Ovary (tissue), 9 donors: Measurements from ENCODE around the gene ECSIT. TPM values are rescaled to one million over a fixed set of nuclear protein-coding genes. Genes with fewer than 3 reads are reported as not detected.
A peak's percentile ranks its signal among the peaks of the same experiment; 100 is the strongest.

Experiments used
- DNase-seq, 5 donors: peaks; one replicate each; pipeline ENCODE4 v3.0.0-alpha.2; 2019 to 2020
- H3K27ac ChIP-seq, 2 donors: fragments of 200-600 bp; one replicate each; pipeline versions ENCODE4 v1.5.1 to v1.8.0; 2019 to 2022
- H3K27me3 ChIP-seq: fragments of 200-600 bp; one replicate; pipeline ENCODE4 v1.8.0; 2022
- H3K36me3 ChIP-seq: fragments of 200-600 bp; sonication (generic); one replicate; pipeline ENCODE4 v1.5.1; 2019
- H3K4me1 ChIP-seq: one replicate; pipeline ENCODE4 v1.8.1; 2013; ENCODE audit warnings: mild to moderate bottlenecking, moderate library complexity; ENCODE audit not compliant: insufficient read depth
- H3K4me3 ChIP-seq: fragments of 200-600 bp; sonication (generic); one replicate; pipeline ENCODE4 v1.5.1; 2017
- H3K9me3 ChIP-seq, 2 donors: fragments of 200-600 bp in 1 of 2; sonication (generic) in 1 of 2; one replicate each; pipeline versions ENCODE4 v1.5.1 to v1.8.1; 2013 to 2019; ENCODE audit warnings: mild to moderate bottlenecking in 1 of 2, moderate library complexity in 1 of 2
- CTCF ChIP-seq, 3 donors: fragments of 450-650 bp in 2 of 3; fragments of 200-600 bp in 1 of 3; IDR thresholded peaks; one replicate each; pipeline versions ENCODE4 v1.5.1 to v1.8.0; 2016 to 2022; ENCODE audit warnings: antibody characterized with exemption in 3 of 3, mild to moderate bottlenecking in 1 of 3
- EP300 ChIP-seq: sonication (generic); formaldehyde crosslinking; IDR thresholded peaks from one replicate; pipeline ENCODE4 v1.6.1; 2017; ENCODE audit warnings: antibody characterized with exemption
- POLR2A ChIP-seq: fragments of 450-650 bp; IDR thresholded peaks from one replicate; pipeline ENCODE4 v1.6.1; 2017; ENCODE audit warnings: antibody characterized with exemption, mild to moderate bottlenecking, moderate library complexity
- WGBS, 3 donors: extraction: QIAGEN DNeasy Blood & Tissue Kit in 1 of 3; methylation state at CpG; one replicate each; pipeline versions ENCODE4 v1.1.5 to v1.1.7; 2013 to 2017; 5-methylcytosine and 5-hydroxymethylcytosine counted together
- intact Hi-C, 4 donors: fragments of 100-400 bp; cut with DNase I; formaldehyde crosslinking; loops; one replicate each; pipeline versions ENCODE4 v1.11.0 to v1.15.1; 2022 to 2023
- polyA plus RNA-seq, 2 donors: library from polyadenylated mRNA; stranded (reverse); fragments of 200-250 nt in 1 of 2; fragments of 350-450 nt in 1 of 2; fragmentation: Illumina TruSeq in 1 of 2; extraction: RNeasy Lipid Tissue Mini Kit (QIAGEN cat#74804) in 1 of 2; gene quantifications; one replicate each; pipeline ENCODE4 v1.2.3, GENCODE V29; 2013 to 2014
- total RNA-seq, 7 donors: library from RNA; depleted of rRNA in 2 of 7; stranded (reverse); fragments of >200 nt in 2 of 7; fragmentation: NEBNext Ultra II Directional in 3 of 7; extraction: Animal tissue kit (Norgen Biotek cat#: 25700) in 3 of 7; gene quantifications; one replicate each; pipeline versions ENCODE4 v1.1.0 to v1.2.4, GENCODE V29; 2016 to 2023
- donor health status: DM: no; HTN: no; CAD: no; lungs with moderate emphysema.
- donor health status: DM: no; HTN: no; CAD: no.
- donor health status: Bipolar disorder and iron deficiency.
- donor health status: DM: yes; HTN: yes; CAD: no.
- donor health status: DM: no; HTN: no; CAD: no.
- donor health status: DM: yes; HTN: yes; CAD: no.

ECSIT gene
- total and polyA plus RNA-seq, 9 donors, result 16.3 to 84.8 (median 58.2) TPM

DNA sequence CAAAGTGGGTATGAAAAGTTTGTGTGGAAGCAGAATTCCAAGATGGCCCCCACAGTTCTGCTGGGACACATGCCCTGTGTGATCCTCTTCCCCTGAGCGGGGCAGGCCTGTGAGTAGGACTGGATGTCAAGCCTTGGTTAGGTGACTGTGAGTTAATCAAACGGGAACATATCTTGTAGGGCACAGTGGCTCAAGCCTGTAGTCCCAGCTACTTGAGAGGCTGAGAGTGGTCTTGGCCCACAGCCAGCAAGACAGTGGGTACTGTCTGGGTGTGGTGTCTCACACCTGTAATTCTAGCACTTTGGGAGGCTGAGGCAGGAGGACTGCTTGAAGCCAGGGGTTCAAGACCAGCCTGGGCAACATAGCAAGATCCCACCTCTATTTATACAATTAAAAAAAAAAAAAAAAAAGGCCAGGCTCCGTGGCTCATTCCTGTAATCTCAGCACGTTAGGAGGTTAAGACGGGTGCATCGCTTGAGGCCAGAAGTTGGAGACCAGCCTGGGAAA, 29.7 kb downstream of the ECSIT start:
- Histone ChIP-seq H3K36me3 (no peaks in the 10 kb centered on the region), H3K4me1 (no peaks in the 10 kb centered on the region), H3K27ac (no peak overlapping the region), H3K4me3 (no peak overlapping the region), H3K27me3 (no peaks in the 10 kb centered on the region), H3K9me3 (no peaks in the 10 kb centered on the region)
- WGBS, 3 donors, result 81 to 95% (median 91%) methylated on average over 6 of the region's 6 CpGs
- DNase-seq, result no peak
- TF ChIP-seq POLR2A, result no peak
- no peak for TF ChIP-seq CTCF (IDR thresholded peaks at IDR 0.05)
- TF ChIP-seq EP300, result no peak
- intact Hi-C loops, result loop anchor here in 3 of 4 donors (5.0 to 10.0 kb wide), 2 partner anchors 86 to 88 kb away; no protein-coding TSS in a partner anchor

DNA sequence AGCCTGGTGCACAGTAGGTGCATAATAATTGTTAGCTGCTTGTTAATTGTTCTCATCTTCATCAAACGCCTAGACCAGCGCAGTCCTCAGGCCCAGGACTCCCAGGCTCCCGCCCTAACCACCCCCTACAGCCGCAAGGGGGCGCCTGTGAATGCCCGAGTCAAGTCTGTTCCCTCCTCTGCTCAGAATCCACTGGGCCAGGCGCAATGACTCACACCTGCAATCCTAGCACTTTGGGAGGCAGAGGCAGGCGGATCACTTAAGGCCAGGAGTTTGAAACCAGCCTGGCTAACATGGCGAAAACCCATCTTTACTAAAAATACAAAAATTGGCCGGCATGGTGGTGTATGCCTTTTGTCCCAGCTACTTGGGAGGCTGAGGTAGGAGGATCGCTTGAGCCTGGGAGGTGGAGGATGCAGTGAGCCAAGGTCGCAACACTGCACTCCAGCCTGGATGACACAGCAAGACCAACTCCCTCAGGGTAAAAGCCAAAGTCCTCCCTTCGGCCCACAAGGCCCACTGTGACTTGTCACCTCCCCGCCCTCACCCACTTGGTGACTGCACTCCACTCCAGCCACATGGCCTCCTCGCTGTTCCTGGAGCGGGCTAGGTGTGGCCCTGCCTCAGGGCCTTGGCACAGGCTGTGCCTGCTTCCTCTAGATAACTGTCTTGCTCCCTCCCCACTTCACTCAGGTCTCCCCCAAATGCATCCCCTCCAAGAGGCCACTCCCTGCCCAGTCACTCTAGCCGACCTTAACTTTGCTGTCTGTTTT, 32.4 kb downstream of the ECSIT start:
- 66 to 69% (median 67%) methylated on average over 17 of the region's 17 CpGs for WGBS, 3 donors
- TF ChIP-seq CTCF (IDR thresholded peaks at IDR 0.05) (peak; percentile 19 to 46 (median 20)), POLR2A (no peak)
- no peak overlapping the region for H3K27ac ChIP-seq
- DNase-seq, result peak; percentile 48 to 79 (median 66)
- no peaks in the 10 kb centered on the region for H3K9me3 ChIP-seq
- intact Hi-C loops, result loop anchor here in 3 of 4 donors (5.0 to 10.0 kb wide), 2 partner anchors 88 to 91 kb away; no protein-coding TSS in a partner anchor
- no peak overlapping the region for H3K4me3 ChIP-seq
- H3K36me3 ChIP-seq, result no peaks in the 10 kb centered on the region
- no peaks in the 10 kb centered on the region for H3K27me3 ChIP-seq
- H3K4me1 ChIP-seq, result no peaks in the 10 kb centered on the region

DNA sequence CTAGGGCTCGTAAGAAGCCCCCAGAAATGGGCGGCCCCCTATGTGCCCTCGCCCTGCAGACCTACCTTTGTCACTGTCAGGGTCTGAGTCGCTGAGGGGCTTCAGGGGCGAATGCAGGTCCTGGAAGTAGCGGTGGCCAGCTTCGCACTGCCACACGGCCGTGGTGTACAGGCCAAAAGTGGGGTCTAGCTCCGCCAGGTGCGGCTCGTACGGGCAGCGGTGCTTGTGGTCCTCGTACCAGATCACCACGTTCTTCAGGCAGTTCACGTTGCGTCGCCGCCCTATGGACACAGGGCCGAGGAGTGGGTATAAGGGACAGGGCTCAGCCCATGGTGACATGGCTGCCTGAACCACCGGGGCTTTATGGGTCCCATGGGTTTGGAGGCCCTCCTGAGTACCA, 33.0 kb downstream of the ECSIT start:
- no peaks in the 10 kb centered on the region for H3K27me3 ChIP-seq
- DNase-seq, result no peak
- H3K27ac ChIP-seq, result no peak overlapping the region
- 94 to 97% (median 94%) methylated on average over 18 to 22 of the region's 22 CpGs for WGBS, 3 donors
- intact Hi-C loops, result loop anchor here in 3 of 4 donors (5.0 to 10.0 kb wide), 2 partner anchors 89 to 91 kb away; no protein-coding TSS in a partner anchor
- no peaks in the 10 kb centered on the region for H3K9me3 ChIP-seq
- TF ChIP-seq CTCF (IDR thresholded peaks at IDR 0.05) (no peak), POLR2A (no peak), EP300 (no peak)
- H3K4me3 ChIP-seq, result no peak overlapping the region
- no peaks in the 10 kb centered on the region for H3K36me3 ChIP-seq
- no peaks in the 10 kb centered on the region for H3K4me1 ChIP-seq

- Histone ChIP-seq H3K4me1 (no peaks in the 10 kb centered on the region), H3K4me3 (no peak overlapping the region), H3K27me3 (no peaks in the 10 kb centered on the region), H3K9me3 (no peaks in the 10 kb centered on the region), H3K36me3 (no peaks in the 10 kb centered on the region), H3K27ac (no peak overlapping the region)
- TF ChIP-seq EP300, result no peak
- TF ChIP-seq CTCF (IDR thresholded peaks at IDR 0.05), result no peak
- no peak for TF ChIP-seq POLR2A
- intact Hi-C loops, result loop anchor here in 3 of 4 donors (5.0 to 10.0 kb wide), 2 partner anchors 89 to 92 kb away; no protein-coding TSS in a partner anchor
- DNase-seq, result no peak
- WGBS, 3 donors, result 82 to 87% (median 84%) methylated on average over 10 of the region's 10 CpGs
These were observed 33.5 kb downstream of the ECSIT start for GRCh38 chr19:11495481-11495880.
